Kidney (tissue), 14 donors: ENCODE measurements around the gene CLPSL1. TPM values are rescaled to one million over a fixed set of nuclear protein-coding genes. Genes with fewer than 3 reads are reported as not detected.
A peak's percentile ranks its signal among the peaks of the same experiment; 100 is the strongest.
"Not testable (repeated sequence)": the region's sequence is repeated elsewhere in the genome, so short reads cannot be mapped to it uniquely, and the experiment has no call there.

Source experiments
- DNase-seq, 5 donors: peaks; one replicate each; pipeline ENCODE4 v3.0.0-alpha.2; 2013 to 2020
- FAIRE-seq: peaks from 2 replicates; lab custom pipeline; 2012; peaks lifted over from hg19 to GRCh38; lab: Jason Lieb, UNC
- H3K27ac ChIP-seq, 2 donors: one replicate each; pipeline ENCODE4 v1.7.0; 2013; ENCODE audit warnings: low read depth in 2 of 2, low read length in 2 of 2, inconsistent platforms in 1 of 2
- H3K27me3 ChIP-seq: one replicate; pipeline ENCODE4 v1.7.1; 2013; ENCODE audit warnings: low read length, inconsistent platforms; ENCODE audit not compliant: control insufficient read depth, insufficient read depth
- H3K36me3 ChIP-seq, 3 donors: one replicate each; pipeline versions ENCODE4 v1.7.0 to v1.7.1; 2013; ENCODE audit warnings: low read length in 3 of 3, control low read depth in 1 of 3, inconsistent platforms in 1 of 3; ENCODE audit not compliant: insufficient read depth in 3 of 3, control insufficient read depth in 2 of 3
- H3K4me1 ChIP-seq, 3 donors: one replicate each; pipeline versions ENCODE4 v1.7.0 to v1.7.1; 2013; ENCODE audit warnings: low read length in 3 of 3, inconsistent platforms in 1 of 3, low read depth in 1 of 3; ENCODE audit not compliant: control insufficient read depth in 2 of 3, insufficient read depth in 2 of 3
- H3K4me3 ChIP-seq, 3 donors: one replicate each; pipeline versions ENCODE4 v1.7.0 to v1.8.1; 2013; ENCODE audit warnings: low read length in 3 of 3, control low read depth in 1 of 3, inconsistent platforms in 1 of 3
- H3K9ac ChIP-seq, 3 donors: one replicate each; pipeline versions ENCODE4 v1.7.0 to v1.7.1; 2013; ENCODE audit warnings: low read length in 3 of 3, control low read depth in 1 of 3, inconsistent platforms in 1 of 3
- H3K9me3 ChIP-seq, 3 donors: one replicate each; pipeline versions ENCODE4 v1.7.0 to v1.7.1; 2013; ENCODE audit warnings: low read length in 3 of 3, control low read depth in 1 of 3, inconsistent platforms in 1 of 3; ENCODE audit not compliant: control insufficient read depth in 2 of 3, insufficient read depth in 1 of 3
- CTCF ChIP-seq: IDR thresholded peaks from 3 replicates; pipeline ENCODE4 v1.5.1; 2012; ENCODE audit warnings: mild to moderate bottlenecking, moderate library complexity, borderline replicate concordance; ENCODE audit not compliant: insufficient read depth; ENCODE audit errors: extremely low read depth
- intact Hi-C: fragments of 100-400 bp; cut with DNase I; formaldehyde crosslinking; loops from one replicate; pipeline ENCODE4 v1.11.1; 2022
- polyA plus RNA-seq: library from polyadenylated mRNA; stranded (reverse); fragments of 350-450 nt; fragmentation: Illumina TruSeq; extraction: RNeasy Lipid Tissue Mini Kit (QIAGEN cat#74804); gene quantifications from one replicate; pipeline ENCODE4 v1.2.3, GENCODE V29; 2014; ENCODE audit warnings: low read depth, low replicate concordance; ENCODE audit not compliant: insufficient read depth
- total RNA-seq: library from RNA; stranded (reverse); fragmentation: NEBNext Ultra II Directional; extraction: Animal tissue kit (Norgen Biotek cat#: 25700); gene quantifications from one replicate; pipeline ENCODE4 v1.2.1, GENCODE V29; 2021
- donor health status: control.
- donor health status: control.
- donor health status: control.
- donor health status: control.
- donor health status: control.
- donor health status: DM: yes; HTN: yes; CAD: no.
- donor health status: Normal renal cell carcinoma (clear cell type).

Gene CLPSL1
- total and polyA plus RNA-seq, 2 donors from 2014 or later = not detected

- intact Hi-C loops = no loop called here
- no peaks in the 10 kb centered on the region for H3K36me3 ChIP-seq
- H3K27ac ChIP-seq = no peak overlapping the region
- TF ChIP-seq CTCF = no peak
- peak overlapping the region in 1 of 3 donors; percentile 80 for H3K9ac ChIP-seq
- H3K27me3 ChIP-seq = no peaks in the 10 kb centered on the region
- H3K4me1 ChIP-seq = peaks cover 0 to 35% (median 29%) of the 10 kb centered on the region in 3 donors
- FAIRE-seq = no peak
- no peak overlapping the region for H3K4me3 ChIP-seq
- no peak for DNase-seq
- H3K9me3 ChIP-seq = no peaks in the 10 kb centered on the region
These were observed 47.2 kb upstream of the CLPSL1 start for GRCh38 chr6:35733633-35734032.

GRCh38 chr6:35734319-35734718 lies 46.5 kb upstream of the CLPSL1 start:
- H3K27me3 ChIP-seq, FAIRE-seq, H3K27ac ChIP-seq, H3K9ac ChIP-seq, H3K36me3 ChIP-seq, DNase-seq, intact Hi-C loops, H3K4me3 ChIP-seq, H3K9me3 ChIP-seq: not testable (repeated sequence)
- peaks cover 0 to 29% (median 22%) of the 10 kb centered on the region in 3 donors for H3K4me1 ChIP-seq

GRCh38 chr6:35735452-35735851 lies 45.4 kb upstream of the CLPSL1 start:
- FAIRE-seq (no peak), DNase-seq (no peak)
- TF ChIP-seq CTCF = no peak
- intact Hi-C loops = loop anchor here (5.0 kb wide), 2 partner anchors 153 to 213 kb away; no protein-coding TSS in a partner anchor
- H3K9ac ChIP-seq = no peak overlapping the region
- H3K4me3 ChIP-seq = no peak overlapping the region
- no peaks in the 10 kb centered on the region for H3K36me3 ChIP-seq
- no peaks in the 10 kb centered on the region for H3K9me3 ChIP-seq
- H3K4me1 ChIP-seq = peaks cover 3 to 28% (median 20%) of the 10 kb centered on the region in 3 donors
- no peaks in the 10 kb centered on the region for H3K27me3 ChIP-seq
- no peak overlapping the region for H3K27ac ChIP-seq

GRCh38 chr6:35736253-35736894 lies 44.4 kb upstream of the CLPSL1 start:
- Histone ChIP-seq H3K27me3 (no peaks in the 10 kb centered on the region), H3K27ac (no peak overlapping the region), H3K36me3 (no peaks in the 10 kb centered on the region), H3K4me3 (no peak overlapping the region), H3K4me1 (peaks cover 3 to 24% (median 18%) of the 10 kb centered on the region in 3 donors), H3K9me3 (no peaks in the 10 kb centered on the region), H3K9ac (no peak overlapping the region)
- DNase-seq (peak; percentile 81 to 87 (median 85)), FAIRE-seq (no peak)
- intact Hi-C loops = loop anchor here (5.0 kb wide), 2 partner anchors 154 to 214 kb away; no protein-coding TSS in a partner anchor
- TF ChIP-seq CTCF = peak; percentile 89
